CD14-positive monocyte (primary cell): ENCODE results near the gene C1orf50. TPM values are rescaled to one million over a fixed set of nuclear protein-coding genes. Genes with fewer than 3 reads are reported as not detected.

Source experiments
- DNase-seq, 3 donors: peaks; one replicate each; pipeline ENCODE4 v3.0.0-alpha.2; 2011 to 2022
- H2AFZ ChIP-seq: 2 replicates; pipeline ENCODE4 v1.6.0; 2012; ENCODE audit warnings: mild to moderate bottlenecking, low read depth, low read length, inconsistent platforms; ENCODE audit not compliant: insufficient read depth, poor library complexity, severe bottlenecking
- H3K27ac ChIP-seq, 2 donors: 1 replicate in 1 of 2; 2 replicates in 1 of 2; pipeline ENCODE4 v1.5.1; 2012 to 2013; ENCODE audit warnings: low read length in 2 of 2, control low read depth in 1 of 2, inconsistent platforms in 1 of 2, low read depth in 1 of 2, mild to moderate bottlenecking in 1 of 2
- H3K27me3 ChIP-seq, 2 donors: one replicate each; pipeline versions ENCODE4 v1.6.0 to v1.6.1; 2011 to 2013; ENCODE audit warnings: low read length in 2 of 2; ENCODE audit not compliant: control insufficient read depth in 2 of 2, insufficient read depth in 2 of 2
- H3K36me3 ChIP-seq, 2 donors: replicated peaks in 1 of 2; 1 replicate in 1 of 2; 2 replicates in 1 of 2; pipeline versions ENCODE4 v1.5.1 to v1.6.1; 2012 to 2013; ENCODE audit warnings: low read length in 2 of 2, control low read depth in 1 of 2, inconsistent platforms in 1 of 2, mild to moderate bottlenecking in 1 of 2; ENCODE audit not compliant: insufficient read depth in 2 of 2, control insufficient read depth in 1 of 2
- H3K4me1 ChIP-seq, 2 donors: 1 replicate in 1 of 2; 2 replicates in 1 of 2; pipeline versions ENCODE4 v1.5.1 to v1.6.1; 2012 to 2013; ENCODE audit warnings: low read length in 2 of 2, control low read depth in 1 of 2, inconsistent platforms in 1 of 2, mild to moderate bottlenecking in 1 of 2, moderate library complexity in 1 of 2; ENCODE audit not compliant: insufficient read depth in 2 of 2, control insufficient read depth in 1 of 2
- H3K4me2 ChIP-seq: replicated peaks from 2 replicates; pipeline ENCODE3; 2012; ENCODE audit warnings: low read length, moderate library complexity, mild to moderate bottlenecking; ENCODE audit not compliant: poor library complexity, severe bottlenecking; ENCODE audit errors: extremely low read depth
- H3K4me3 ChIP-seq, 3 experiments: fragments of 200-600 bp in 1 of 3; sonication (generic) in 1 of 3; replicated peaks in 1 of 3; 1 replicate in 2 of 3; 2 replicates in 1 of 3; pipeline ENCODE4 v1.5.1; 2011 to 2013; ENCODE audit warnings: low read length in 3 of 3, mild to moderate bottlenecking in 3 of 3, control low read depth in 2 of 3, low read depth in 2 of 3, inconsistent platforms in 1 of 3, moderate library complexity in 1 of 3
- H3K79me2 ChIP-seq: 2 replicates; pipeline ENCODE4 v1.6.0; 2012; ENCODE audit warnings: mild to moderate bottlenecking, control low read depth, inconsistent platforms, low read length, moderate library complexity; ENCODE audit not compliant: insufficient read depth
- H3K9ac ChIP-seq: 2 replicates; pipeline ENCODE4 v1.6.0; 2017; ENCODE audit warnings: low read length, mild to moderate bottlenecking; ENCODE audit not compliant: insufficient read depth, poor library complexity, severe bottlenecking
- H3K9me3 ChIP-seq, 2 donors: replicated peaks in 1 of 2; 1 replicate in 1 of 2; 2 replicates in 1 of 2; pipeline versions ENCODE4 v1.5.1 to v1.6.1; 2012 to 2013; ENCODE audit warnings: low read length in 2 of 2, control low read depth in 1 of 2; ENCODE audit not compliant: control insufficient read depth in 1 of 2, insufficient read depth in 1 of 2
- H4K20me1 ChIP-seq: 2 replicates; pipeline ENCODE4 v1.6.0; 2012; ENCODE audit warnings: mild to moderate bottlenecking, low read length, control low read depth, moderate library complexity; ENCODE audit not compliant: insufficient read depth
- H3K27ac Mint-ChIP-seq, 7 donors: one replicate each; pipeline ENCODE4 v1.8.0; 2020; ENCODE audit warnings: mild to moderate bottlenecking in 7 of 7, mixed read lengths in 7 of 7, moderate library complexity in 6 of 7, inconsistent platforms in 2 of 7
- H3K27me3 Mint-ChIP-seq, 3 donors: one replicate each; pipeline ENCODE4 v1.8.0; 2021 to 2022; ENCODE audit warnings: low read depth in 3 of 3, mild to moderate bottlenecking in 3 of 3, mixed read lengths in 3 of 3, moderate library complexity in 3 of 3, inconsistent platforms in 1 of 3
- H3K36me3 Mint-ChIP-seq, 2 donors: one replicate each; pipeline ENCODE4 v1.8.0; 2020; ENCODE audit warnings: mixed read lengths in 2 of 2, inconsistent platforms in 1 of 2, mild to moderate bottlenecking in 1 of 2
- H3K4me1 Mint-ChIP-seq: one replicate; pipeline ENCODE4 v1.8.0; 2020; ENCODE audit warnings: mild to moderate bottlenecking, mixed read lengths
- H3K4me3 Mint-ChIP-seq, 2 donors: one replicate each; pipeline ENCODE4 v1.8.0; 2020; ENCODE audit warnings: mild to moderate bottlenecking in 2 of 2, mixed read lengths in 2 of 2, moderate library complexity in 1 of 2
- H3K9me3 Mint-ChIP-seq, 7 donors: one replicate each; pipeline ENCODE4 v1.8.0; 2020 to 2022; ENCODE audit warnings: mixed read lengths in 7 of 7, mild to moderate bottlenecking in 6 of 7, moderate library complexity in 6 of 7, inconsistent platforms in 2 of 7
- WGBS: methylation state at CpG from one replicate; pipeline ENCODE4 v1.1.5; 2013; ENCODE audit warnings: missing lambda C conversion rate; ENCODE audit not compliant: insufficient coverage; 5-methylcytosine and 5-hydroxymethylcytosine counted together
- intact Hi-C, 2 donors: fragments of 100-400 bp; cut with micrococcal nuclease; formaldehyde crosslinking; loops; one replicate each; pipeline versions ENCODE4 v1.15.0 to v1.15.1; 2023
- polyA plus RNA-seq, 3 donors: library from polyadenylated mRNA; depleted of rRNA in 1 of 3; unstranded in 2 of 3; stranded (reverse) in 1 of 3; fragments of 300-500 nt in 2 of 3; fragments of >200 nt in 1 of 3; fragmentation: Illumina TruSeq in 2 of 3; gene quantifications; 1 replicate in 2 of 3; 2 replicates in 1 of 3; pipeline ENCODE4 v1.2.3, GENCODE V29; 2012 to 2021
- TF ChIP-seq, protein P1 (sequence below): fragments of 200-600 bp; IDR thresholded peaks from one replicate; pipeline ENCODE4 v1.8.0; 2022; ENCODE audit warnings: antibody characterized with exemption, mild to moderate bottlenecking

C1orf50 gene
- polyA plus RNA-seq, 3 donors, result 3.7 to 9.2 (median 4.3) TPM

DNA sequence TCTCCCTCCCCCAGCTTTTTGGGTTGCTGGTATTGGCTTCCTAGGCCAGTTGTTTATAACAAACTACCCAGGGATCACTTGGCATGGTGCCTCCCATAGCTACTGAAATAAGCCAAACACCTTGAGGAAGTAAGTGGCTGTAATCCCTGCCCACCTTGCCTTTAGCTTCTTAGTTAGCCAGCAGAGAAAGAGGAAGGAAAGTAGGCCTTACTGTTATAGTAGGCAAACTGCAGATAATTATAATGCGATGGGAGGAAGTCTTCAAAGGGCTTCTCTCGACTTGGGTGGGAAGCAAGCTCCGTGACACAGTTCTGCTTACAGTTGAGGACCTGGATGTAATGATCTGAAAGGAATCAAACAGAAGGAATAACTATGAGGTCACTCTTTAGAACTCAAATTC lies 8.4 kb upstream of the C1orf50 start:
- no peaks in the 10 kb centered on the region for H3K9me3 Mint-ChIP-seq

DNA sequence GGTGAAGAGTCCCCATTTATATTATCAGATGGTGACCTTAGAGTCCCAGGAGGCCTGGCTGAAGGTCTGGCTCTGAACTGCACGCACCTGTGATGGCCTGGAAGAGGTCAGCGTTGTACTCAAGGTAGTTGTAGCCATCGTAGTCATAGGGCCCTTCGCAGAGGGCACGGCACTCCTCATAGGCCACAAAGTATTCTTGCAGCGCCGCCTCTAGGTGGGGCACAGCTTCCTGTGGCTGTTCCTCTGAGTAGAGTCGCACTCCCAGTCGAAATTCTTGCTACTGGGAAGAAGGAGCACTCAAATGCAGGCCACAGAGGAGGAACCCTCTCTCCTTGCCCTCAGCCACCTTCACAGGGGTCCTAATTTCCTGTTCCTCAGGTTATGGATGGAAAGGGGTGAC lies 7.9 kb upstream of the C1orf50 start:
- no peak for DNase-seq
- Histone ChIP-seq H2AFZ (no peak overlapping the region), H3K9ac (no peak overlapping the region), H3K27ac (peak overlapping the region in 1 of 2 donors; percentile 69), H3K4me2 (no peak overlapping the region), H4K20me1 (peaks cover under 1% of the 10 kb centered on the region), H3K4me1 (peaks cover 0 to 10% of the 10 kb centered on the region in 2 donors), H3K4me3 (no peak overlapping the region), H3K27me3 (no peaks in the 10 kb centered on the region), H3K79me2 (peaks cover 13% of the 10 kb centered on the region), H3K36me3 (peaks cover 61 to 84% of the 10 kb centered on the region in 2 donors), H3K9me3 (no peaks in the 10 kb centered on the region)
- WGBS, result 68% methylated on average over 4 of the region's 9 CpGs
- Mint-ChIP-seq H3K27ac (peak overlapping the region in 3 of 7 donors; percentile 36 to 75 (median 54)), H3K27me3 (no peaks in the 10 kb centered on the region), H3K9me3 (no peaks in the 10 kb centered on the region), H3K4me1 (peaks cover 8% of the 10 kb centered on the region), H3K4me3 (no peak overlapping the region), H3K36me3 (peaks cover 58 to 79% of the 10 kb centered on the region in 2 donors)
- intact Hi-C loops, result loop anchor here (5.0 kb wide), 1 partner anchor 182 kb away; no protein-coding TSS in a partner anchor
- TF ChIP-seq, protein P1, sequence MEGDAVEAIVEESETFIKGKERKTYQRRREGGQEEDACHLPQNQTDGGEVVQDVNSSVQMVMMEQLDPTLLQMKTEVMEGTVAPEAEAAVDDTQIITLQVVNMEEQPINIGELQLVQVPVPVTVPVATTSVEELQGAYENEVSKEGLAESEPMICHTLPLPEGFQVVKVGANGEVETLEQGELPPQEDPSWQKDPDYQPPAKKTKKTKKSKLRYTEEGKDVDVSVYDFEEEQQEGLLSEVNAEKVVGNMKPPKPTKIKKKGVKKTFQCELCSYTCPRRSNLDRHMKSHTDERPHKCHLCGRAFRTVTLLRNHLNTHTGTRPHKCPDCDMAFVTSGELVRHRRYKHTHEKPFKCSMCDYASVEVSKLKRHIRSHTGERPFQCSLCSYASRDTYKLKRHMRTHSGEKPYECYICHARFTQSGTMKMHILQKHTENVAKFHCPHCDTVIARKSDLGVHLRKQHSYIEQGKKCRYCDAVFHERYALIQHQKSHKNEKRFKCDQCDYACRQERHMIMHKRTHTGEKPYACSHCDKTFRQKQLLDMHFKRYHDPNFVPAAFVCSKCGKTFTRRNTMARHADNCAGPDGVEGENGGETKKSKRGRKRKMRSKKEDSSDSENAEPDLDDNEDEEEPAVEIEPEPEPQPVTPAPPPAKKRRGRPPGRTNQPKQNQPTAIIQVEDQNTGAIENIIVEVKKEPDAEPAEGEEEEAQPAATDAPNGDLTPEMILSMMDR, result no peak

More for the DNA sequence above, 8.4 kb upstream of the C1orf50 start:
- Histone ChIP-seq H3K36me3 (peaks cover 64 to 89% of the 10 kb centered on the region in 2 donors), H2AFZ (no peak overlapping the region), H3K4me2 (no peak overlapping the region), H4K20me1 (no peaks in the 10 kb centered on the region), H3K79me2 (peaks cover 9% of the 10 kb centered on the region), H3K4me3 (no peak overlapping the region), H3K9me3 (no peaks in the 10 kb centered on the region), H3K9ac (no peak overlapping the region), H3K27me3 (no peaks in the 10 kb centered on the region), H3K27ac (peak overlapping the region in 1 of 2 donors; percentile 69), H3K4me1 (peaks cover 0 to 10% of the 10 kb centered on the region in 2 donors)
- peak overlapping the region in 4 of 7 donors; percentile 36 to 75 (median 52) for H3K27ac Mint-ChIP-seq
- H3K4me1 Mint-ChIP-seq, result peaks cover 8% of the 10 kb centered on the region
- H3K4me3 Mint-ChIP-seq, result no peak overlapping the region
- intact Hi-C loops, result loop anchor here (5.0 kb wide), 1 partner anchor 181 kb away; no protein-coding TSS in a partner anchor
- TF ChIP-seq, protein P1, result no peak
- peaks cover 62 to 84% of the 10 kb centered on the region in 2 donors for H3K36me3 Mint-ChIP-seq
- H3K27me3 Mint-ChIP-seq, result no peaks in the 10 kb centered on the region
- DNase-seq, result no peak
- WGBS, result 0% methylated on average over 3 of the region's 3 CpGs
